HG03460 (cell line): ENCODE data around the gene LRFN4.
A peak's percentile ranks its signal among the peaks of the same experiment; 100 is the strongest.

Source experiments
- ATAC-seq: cut with Tn5 transposase; IDR thresholded peaks from one replicate; pipeline ENCODE4 v1.9.1; 2021; ENCODE audit not compliant: unreplicated experiment

Gene LRFN4

DNA sequence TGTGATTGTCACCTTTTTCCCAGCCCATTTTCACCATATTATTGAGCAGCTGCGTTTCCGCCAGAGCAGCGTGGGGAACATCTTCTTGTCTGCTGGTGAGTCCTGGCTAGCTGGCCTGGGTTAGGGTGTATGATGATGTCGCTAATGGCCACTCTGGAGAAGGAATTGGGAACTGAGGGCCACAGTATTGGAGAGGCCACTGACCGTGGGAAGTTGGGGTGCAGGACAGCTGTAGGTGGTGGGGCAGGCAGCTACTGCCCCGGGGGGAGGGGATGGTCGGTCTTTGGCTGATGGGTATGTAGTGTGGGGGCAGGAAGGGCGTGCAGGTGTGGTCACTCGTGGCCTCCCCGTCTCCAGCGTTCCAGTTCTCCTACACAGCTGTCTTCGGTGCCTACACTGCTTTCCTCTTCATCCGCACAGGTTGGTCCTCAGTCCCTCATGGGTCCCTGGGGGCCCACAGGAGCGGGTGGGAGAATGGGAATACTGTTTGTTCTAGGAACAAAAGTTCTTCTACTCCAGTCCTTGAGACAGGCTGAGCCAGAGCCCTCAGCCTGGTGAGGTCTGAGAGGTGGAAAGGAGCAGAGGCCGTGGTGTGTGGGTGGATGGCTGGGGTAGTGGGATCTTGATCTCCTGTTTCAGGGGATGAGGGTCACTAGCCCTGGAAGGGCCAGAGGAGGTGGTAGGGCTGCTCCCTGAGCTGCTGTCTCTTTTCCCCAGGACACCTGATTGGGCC, 11.6 kb upstream of the LRFN4 start:
- ATAC-seq = no peak

- ATAC-seq = no peak
Observed at GRCh38 chr11:66845876-66846212, 11.0 kb upstream of the LRFN4 start.

DNA sequence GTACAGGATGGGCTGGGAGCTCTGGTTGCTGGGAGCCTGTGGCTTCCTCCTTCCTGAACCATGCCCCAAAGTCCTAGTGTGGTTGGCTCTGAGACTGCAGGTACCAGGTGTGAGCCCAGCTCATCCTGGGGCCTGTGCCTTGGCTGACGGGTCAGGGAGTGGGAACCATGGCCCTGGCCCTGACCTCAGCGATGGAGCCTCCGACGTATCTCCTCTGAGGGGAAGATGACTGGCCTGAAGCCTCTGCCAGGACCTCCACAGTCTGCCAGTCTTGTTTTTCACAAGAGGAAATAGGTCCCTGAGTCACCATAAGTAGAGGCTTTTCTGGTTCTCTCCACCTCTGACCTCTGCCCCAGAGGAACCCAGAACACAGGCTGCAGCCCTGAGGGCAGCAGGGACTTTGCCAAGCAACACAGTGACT, 10.2 kb upstream of the LRFN4 start:
- ATAC-seq = no peak

GRCh38 chr11:66847461-66848232, 9.2 kb upstream of the LRFN4 start:
- ATAC-seq = no peak

DNA sequence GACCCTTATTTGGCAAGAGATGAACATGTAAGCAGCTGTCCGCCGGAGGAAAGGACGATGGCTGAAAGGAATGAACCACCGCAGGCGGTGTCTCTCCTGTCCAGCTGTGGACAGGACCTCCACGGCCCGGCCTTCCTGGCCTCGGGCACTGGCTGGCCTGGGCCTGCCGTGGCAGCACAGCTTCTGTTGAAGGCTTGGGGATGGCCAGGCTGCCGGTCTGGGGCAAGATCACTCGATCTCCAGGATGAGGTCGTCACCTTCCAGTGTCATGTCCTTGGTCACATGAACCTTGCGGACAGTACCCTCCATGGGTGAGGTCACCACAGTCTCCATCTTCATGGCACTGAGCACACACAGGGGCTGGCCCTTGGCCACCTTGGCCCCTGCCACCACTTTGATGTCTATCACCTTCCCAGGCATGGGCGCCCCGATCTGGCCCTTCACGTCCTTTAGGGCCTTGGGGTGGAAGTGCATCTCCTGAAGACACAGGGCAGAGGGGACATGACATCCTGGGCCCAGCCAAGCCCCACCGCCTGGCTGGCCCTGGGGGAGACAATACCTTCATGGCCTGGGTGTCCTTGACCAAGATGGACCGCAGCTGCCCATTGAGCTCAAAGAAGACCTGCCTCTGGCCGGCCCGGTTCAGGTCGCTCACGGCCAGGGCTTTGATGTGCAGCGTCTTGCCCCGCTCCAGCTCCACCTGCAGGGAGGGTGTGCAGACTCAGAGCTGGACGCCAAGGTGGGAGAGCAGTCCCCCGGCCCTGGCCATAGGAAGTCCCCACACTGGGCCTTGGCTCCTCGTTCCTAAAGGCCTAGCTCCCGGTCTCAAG, 8.0 kb upstream of the LRFN4 start:
- no peak for ATAC-seq

DNA sequence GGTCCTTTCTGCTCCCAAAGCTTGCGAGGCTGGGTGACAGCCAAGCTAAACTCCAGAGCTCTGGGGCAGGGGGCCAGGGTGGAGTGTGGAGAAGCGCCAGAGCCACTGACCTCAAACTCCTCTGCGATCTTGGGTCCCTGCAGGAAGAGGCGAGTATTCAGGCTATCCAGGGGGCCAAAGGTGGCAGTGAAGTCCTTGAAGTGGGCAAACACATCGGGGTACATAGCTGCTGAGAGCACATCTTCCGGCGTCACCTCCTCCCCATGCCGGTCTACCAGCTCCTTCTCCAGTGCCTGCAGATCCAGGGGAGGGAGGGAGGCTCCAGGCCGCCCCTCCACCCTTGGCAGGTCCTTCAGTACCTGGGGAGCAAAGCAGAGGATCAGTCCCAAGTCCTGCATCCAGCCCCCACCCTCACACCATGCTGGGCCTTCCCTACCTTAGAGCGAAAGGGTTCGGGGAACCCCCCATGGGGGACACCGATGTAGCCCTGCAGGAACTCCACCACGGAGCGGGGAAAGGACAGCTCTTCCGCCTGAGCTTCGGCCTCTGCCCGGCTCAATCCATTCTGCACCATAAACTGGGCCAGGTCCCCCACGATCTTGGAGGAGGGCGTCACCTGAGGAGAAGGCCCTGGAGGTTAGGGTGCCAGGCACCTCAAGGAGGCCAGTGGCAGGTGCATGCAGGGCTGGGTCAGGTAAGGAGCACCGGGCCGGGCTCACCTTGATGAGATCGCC, 7.2 kb upstream of the LRFN4 start:
- no peak for ATAC-seq

GRCh38 chr11:66850235-66850587, 6.7 kb upstream of the LRFN4 start:
- ATAC-seq = no peak

DNA sequence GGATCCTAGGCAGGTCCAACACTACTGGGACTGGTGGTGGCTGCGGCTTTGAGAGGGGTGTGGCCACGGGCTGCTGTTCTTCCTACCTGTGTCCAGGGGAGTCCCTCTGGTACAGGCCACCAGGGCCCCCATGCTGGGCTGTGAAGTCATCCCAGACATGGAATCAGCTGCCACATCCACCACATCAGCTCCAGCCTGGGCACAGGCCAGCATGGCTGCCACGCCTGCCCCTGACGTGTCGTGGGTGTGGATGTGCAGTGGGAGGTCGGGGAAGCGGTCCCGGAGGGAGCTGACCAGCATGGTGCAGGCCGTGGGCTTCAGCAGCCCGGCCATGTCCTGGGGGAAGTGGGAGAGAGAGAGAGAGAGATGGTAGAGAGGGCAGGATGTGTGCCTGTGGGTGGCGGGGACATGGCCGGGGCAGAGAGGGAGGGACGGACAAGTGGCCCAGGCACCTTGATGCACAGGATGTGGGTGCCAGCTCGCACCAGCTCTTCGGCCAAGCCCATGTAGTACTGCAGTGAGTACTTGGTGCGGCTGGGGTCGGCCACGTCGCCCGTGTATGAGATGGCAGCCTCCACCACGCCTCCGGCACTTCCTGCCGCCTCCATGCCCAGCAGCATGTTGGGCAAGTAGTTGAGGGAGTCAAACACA, 6.2 kb upstream of the LRFN4 start:
- ATAC-seq = no peak

- ATAC-seq = no peak
Observed at GRCh38 chr11:66851239-66851596, 5.6 kb upstream of the LRFN4 start.

DNA sequence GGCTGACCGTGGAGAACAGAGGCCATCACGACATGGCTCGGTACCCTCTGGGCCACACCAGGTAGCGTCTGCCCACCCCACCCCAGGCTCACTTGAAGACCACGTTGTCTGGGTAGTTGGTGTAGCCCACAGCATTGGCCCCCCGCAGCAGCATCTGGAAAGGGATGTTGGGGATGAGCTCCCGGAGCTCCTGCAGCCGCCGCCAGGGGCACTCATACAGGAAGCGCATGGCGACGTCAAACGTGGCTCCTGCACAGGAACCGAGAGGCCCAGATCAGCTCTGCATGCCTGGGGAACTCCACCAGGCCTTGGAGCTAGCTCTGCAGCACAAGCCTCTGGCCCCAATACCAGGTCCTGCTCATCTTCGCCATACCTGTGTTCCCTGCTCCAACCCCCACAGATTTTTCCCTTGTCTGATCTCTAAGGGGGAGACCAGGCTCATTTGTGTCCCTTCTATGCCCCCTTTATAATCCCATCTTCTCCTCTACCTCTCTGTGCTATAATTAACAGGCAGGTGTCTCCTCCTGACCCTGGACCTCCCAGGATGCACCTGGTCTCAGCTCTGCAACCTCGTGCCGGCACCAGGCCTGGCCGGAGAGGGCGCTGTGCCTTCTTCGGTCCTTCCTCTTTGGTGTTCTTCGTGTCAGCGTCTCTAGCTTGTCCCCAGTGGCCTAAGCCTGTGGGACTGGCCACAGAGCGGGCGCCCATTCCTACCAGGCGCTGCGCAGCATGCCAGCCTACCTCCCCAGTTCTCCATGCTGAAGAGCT, 5.0 kb upstream of the LRFN4 start:
- ATAC-seq = no peak

GRCh38 chr11:66852466-66853241, 4.2 kb upstream of the LRFN4 start:
- ATAC-seq = no peak

DNA sequence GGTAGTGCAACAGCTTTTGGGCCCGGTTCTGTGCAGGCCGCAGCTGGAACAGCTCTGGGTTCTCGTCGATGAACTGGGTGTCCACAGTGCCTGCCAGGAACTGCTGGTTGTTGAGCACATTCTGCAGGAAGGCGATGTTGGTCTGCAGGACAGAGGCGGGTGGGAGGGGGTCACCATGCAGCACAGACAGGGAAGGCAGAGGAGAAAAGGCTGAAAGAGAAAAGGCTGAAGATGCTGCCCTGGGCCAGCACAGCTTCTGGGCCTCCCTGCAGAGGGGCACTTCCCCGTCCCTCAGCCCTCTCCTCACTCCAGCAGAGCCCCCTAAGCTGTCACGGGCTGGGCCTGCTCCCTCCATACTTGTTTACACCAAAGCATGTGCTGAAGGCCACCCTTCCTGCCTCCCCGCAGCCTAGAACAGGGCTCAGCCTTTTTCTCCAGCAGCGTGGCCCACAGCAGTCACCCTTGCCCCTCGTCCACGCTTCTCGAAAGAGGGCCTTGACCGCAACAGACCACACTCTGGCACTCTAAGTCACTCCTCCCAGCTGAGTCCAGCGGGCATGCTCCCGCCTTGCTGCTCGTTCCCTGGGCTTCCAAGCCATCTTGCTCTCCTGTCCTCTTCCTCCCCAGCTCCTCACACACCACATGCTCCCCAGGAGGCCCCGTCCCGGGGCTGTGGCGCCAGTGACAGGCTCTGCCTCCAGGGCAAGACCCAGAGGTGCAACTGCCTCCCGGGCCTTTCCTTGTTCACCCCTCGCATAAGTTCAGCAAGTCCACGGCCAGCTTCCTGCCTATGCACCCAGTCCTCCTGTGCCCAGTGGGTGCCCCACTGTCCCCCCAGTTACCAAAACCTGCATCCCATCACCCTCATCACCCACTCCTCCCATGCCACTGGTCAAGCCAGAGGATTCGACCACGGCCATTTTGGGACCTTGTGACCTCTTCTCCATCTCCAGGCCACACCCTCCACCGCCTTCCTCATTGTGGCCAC, 3.3 kb upstream of the LRFN4 start:
- ATAC-seq = no peak

DNA sequence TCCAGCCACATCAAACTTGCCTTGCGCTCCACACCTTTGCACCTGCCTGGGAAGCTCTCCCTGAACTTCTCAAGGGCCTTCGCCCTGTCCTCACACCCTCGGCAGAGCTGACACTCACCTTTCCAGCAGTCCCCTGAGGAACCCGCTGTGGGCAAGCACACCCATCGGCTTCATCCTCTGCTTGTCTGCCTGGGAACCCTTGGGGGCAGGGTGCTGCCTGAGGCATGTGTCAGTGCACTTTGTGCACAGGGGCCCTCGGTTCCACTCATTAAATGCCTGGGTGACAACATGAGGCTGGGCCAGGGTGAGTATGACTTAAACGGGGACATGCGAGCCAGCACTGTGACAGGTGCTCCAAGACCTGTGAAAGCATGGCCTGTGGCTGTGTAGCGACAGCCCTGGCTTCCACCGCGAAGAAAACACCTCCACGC, 2.6 kb upstream of the LRFN4 start:
- ATAC-seq = no peak

- no peak for ATAC-seq
Observed at GRCh38 chr11:66854729-66855211, 2.1 kb upstream of the LRFN4 start.

DNA sequence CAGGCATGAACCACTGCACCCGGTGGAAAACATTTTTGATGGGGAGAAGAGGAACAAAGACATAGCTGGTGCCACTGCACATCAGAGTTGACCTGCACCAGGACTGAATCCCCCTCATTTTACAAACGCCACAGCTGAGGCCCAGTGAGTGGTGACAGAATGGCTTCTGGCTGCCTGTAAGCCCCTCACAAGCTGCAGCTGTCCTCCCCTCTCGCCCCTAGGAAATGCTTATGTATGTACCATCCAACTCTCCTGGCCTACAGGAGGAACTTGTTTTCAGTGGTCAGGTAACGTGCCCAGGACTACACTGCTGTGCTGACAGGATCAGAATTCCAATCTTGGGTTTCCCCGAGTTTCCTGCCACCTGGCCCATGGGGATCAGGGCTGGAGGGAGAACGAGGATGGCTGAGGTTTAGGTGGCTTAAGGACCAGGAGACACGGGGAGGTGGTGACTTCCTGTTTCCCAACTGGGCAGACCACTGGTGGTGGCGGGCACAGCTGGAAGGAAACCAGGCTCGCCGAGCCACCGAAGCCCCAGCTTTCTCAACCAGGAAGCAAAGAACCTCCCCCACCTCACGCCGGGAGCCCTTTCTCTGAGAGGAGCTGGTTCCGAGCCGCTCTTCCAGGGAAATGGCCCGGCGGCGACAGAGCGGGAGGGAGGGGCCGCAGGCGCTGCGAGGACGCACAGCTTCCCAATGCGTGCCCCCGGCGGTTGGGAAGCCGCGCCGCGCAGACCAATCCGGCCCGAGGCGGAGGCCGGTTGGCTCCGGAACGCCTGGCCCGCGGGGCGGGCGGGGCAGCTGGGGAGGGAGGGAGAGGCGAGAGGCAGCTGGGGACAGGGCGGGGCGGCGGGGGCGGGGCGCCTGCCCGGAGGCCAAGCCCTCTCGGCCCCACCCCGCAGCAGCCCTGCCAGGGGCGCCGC, 1.0 kb upstream of the LRFN4 start:
- ATAC-seq = peak; percentile 67

DNA sequence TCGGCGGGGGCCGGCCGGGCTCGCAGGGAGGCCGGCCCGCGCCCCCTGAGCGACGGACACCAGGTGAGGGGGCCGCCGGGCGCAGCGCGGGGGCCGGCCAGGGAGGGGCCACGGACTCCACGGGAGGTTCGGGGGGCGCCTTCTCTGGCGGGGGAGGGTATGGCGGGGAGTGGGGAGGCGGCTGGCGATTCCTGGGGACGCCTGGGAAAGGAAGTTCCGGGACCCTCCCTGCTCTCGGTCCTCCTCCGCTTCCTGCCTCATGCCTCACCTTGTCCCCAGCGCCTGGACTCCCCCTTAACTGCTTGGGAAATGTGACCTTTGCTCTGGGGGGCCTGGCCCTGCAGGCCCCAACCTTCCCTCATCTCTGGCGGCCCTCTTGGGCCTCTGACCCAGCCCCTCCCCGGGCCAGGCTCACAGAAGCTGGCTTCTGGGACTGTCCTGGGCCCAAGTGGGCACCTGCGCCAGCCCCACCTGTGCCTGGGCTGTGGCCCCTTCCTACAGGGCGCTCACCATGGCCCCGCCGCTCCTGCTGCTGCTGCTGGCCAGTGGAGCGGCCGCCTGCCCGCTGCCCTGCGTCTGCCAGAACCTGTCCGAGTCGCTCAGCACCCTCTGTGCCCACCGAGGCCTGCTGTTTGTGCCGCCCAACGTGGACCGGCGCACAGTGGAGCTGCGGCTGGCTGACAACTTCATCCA, 516 bp downstream of the LRFN4 start:
- no peak for ATAC-seq

DNA sequence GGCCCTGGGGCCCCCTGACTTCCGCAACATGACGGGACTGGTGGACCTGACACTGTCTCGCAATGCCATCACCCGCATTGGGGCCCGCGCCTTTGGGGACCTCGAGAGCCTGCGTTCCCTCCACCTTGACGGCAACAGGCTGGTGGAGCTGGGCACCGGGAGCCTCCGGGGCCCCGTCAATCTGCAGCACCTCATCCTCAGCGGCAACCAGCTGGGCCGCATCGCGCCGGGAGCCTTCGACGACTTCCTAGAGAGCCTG, 992 bp downstream of the LRFN4 start:
- ATAC-seq = no peak
